ENCODE results near the gene PCDH9. TPM values are rescaled to one million over a fixed set of nuclear protein-coding genes. Genes with fewer than 3 reads are reported as not detected.

The PCDH9 gene
- total and polyA plus RNA-seq, 2 of the 4 experiments (the other 2 are of a cell fraction), result 2.2 to 10.2 TPM

- H3K4me3 ChIP-seq (ENCODE audit: insufficient read depth, low read depth, low read length), result no peak overlapping the region
- CTCF ChIA-PET, result no interaction called here
- no peak overlapping the region for H3K18ac ChIP-seq (ENCODE audit: low read depth, low read length)
- H3K27ac ChIP-seq (ENCODE audit: insufficient read depth, low read length), result no peak overlapping the region
- intact Hi-C loops (cut with micrococcal nuclease) (no loop called here), dilution Hi-C loops (cut with HindIII; ENCODE audit: low sequenced_read_pairs, unreplicated experiment) (no loop called here), in situ Hi-C loops (cut with MboI; ENCODE audit: low sequenced_read_pairs) (no loop called here)
- no peak overlapping the region for H3K14ac ChIP-seq (replicated peaks; ENCODE audit: low read depth, low read length)
- no peak overlapping the region for H4K5ac ChIP-seq (ENCODE audit: low read depth, low read length)
- H3K9me3 ChIP-seq (ENCODE audit: control insufficient read depth, insufficient read depth, low read length), result no peaks in the 10 kb centered on the region
- no peak for DNase-seq
- H3K4me1 ChIP-seq (ENCODE audit: control insufficient read depth, insufficient read depth, low read length), result peaks cover 1% of the 10 kb centered on the region
- H3K9me1 ChIP-seq (ENCODE audit: insufficient read depth, low read length), result no peaks in the 10 kb centered on the region
- WGBS, 2 experiments (ENCODE audit: extremely low coverage in 2 of 2, insufficient read length in 1 of 2), result no CpG with 5 or more reads among the region's 2 CpGs
- H3K4me2 ChIP-seq (ENCODE audit: low read depth, low read length), result no peak overlapping the region
- no peaks in the 10 kb centered on the region for H3K79me1 ChIP-seq (ENCODE audit: low read depth in 1 of 2, low read length in 2 of 2)
- no peak for TF ChIP-seq MAZ (IDR thresholded peaks at IDR 0.05; ENCODE audit: borderline replicate concordance, low read depth, low read length)
- TF ChIP-seq MAFK (IDR thresholded peaks at IDR 0.05; ENCODE audit: low read depth, low read length), result no peak
- TF ChIP-seq RFX5 (IDR thresholded peaks at IDR 0.05; ENCODE audit: low read depth, low read length), result no peak
- no peak for TF ChIP-seq USF2 (IDR thresholded peaks at IDR 0.05; ENCODE audit: low read depth, low read length)
- no peak for TF ChIP-seq RCOR1 (IDR thresholded peaks at IDR 0.05; ENCODE audit: insufficient replicate concordance, low read length)
- TF ChIP-seq NFE2L2 (IDR thresholded peaks at IDR 0.05; ENCODE audit: low read depth, low read length), result no peak
- TF ChIP-seq RAD21 (IDR thresholded peaks at IDR 0.05; ENCODE audit: low read length), result no peak
- no peak for TF ChIP-seq MXI1 (IDR thresholded peaks at IDR 0.05; ENCODE audit: borderline replicate concordance, low read depth, low read length)
- H3K36me3 ChIP-seq (ENCODE audit: control insufficient read depth, insufficient read depth, low read length), result no peaks in the 10 kb centered on the region
- POLR2A ChIA-PET (ENCODE audit: unreplicated experiment), result no interaction called here
- no peak overlapping the region for H2BK120ac ChIP-seq (ENCODE audit: low read depth, low read length)
- H4K91ac ChIP-seq (ENCODE audit: insufficient read depth, low read depth, low read length), result no peak overlapping the region
- no peak overlapping the region for H4K8ac ChIP-seq (ENCODE audit: low read depth in 2 of 2, low read length in 2 of 2)
- H3K27me3 ChIP-seq (ENCODE audit: control insufficient read depth, insufficient read depth, low read length), result no peaks in the 10 kb centered on the region
- H2BK20ac ChIP-seq (ENCODE audit: low read depth, low read length), result no peak overlapping the region
- no peak overlapping the region for H2BK15ac ChIP-seq (ENCODE audit: low read depth, low read length)
- H4K20me1 ChIP-seq (ENCODE audit: insufficient read depth, low read length), result no peaks in the 10 kb centered on the region
- no peak overlapping the region for H3K9ac ChIP-seq (ENCODE audit: low read depth, low read length)
- BruUV-seq (replicated peaks), result no TSS peak
- no peak overlapping the region for H3K56ac ChIP-seq (ENCODE audit: extremely low read depth, insufficient read depth, low read length)
- no peak for ATAC-seq (ENCODE audit: low read depth)
- no peak overlapping the region for H3K23ac ChIP-seq (ENCODE audit: low read depth, low read length)
- no peak overlapping the region for H2AK5ac ChIP-seq (ENCODE audit: low read depth, low read length)
- no peak overlapping the region for H3K4ac ChIP-seq (ENCODE audit: low read depth, low read length)
- H2BK5ac ChIP-seq (ENCODE audit: low read depth, low read length, poor library complexity, severe bottlenecking), result no peak overlapping the region
- no peak overlapping the region for H2AFZ ChIP-seq (replicated peaks; ENCODE audit: low read length, poor library complexity)
- no peak overlapping the region for H2AK9ac ChIP-seq (replicated peaks; ENCODE audit: low read depth, low read length, poor library complexity)
Measured at GRCh38 chr13:66971004-66971403, 259.1 kb downstream of the PCDH9 start.

Measured in IMR-90 (cell line).